Body of pancreas (tissue), 4 donors: ENCODE results near the gene UTS2B.

ENCODE experiments used
- CTCF ChIP-seq, 7 experiments: fragments of 450-650 bp in 4 of 7; fragments of 200-600 bp in 3 of 7; sonication (generic) in 3 of 7; IDR thresholded peaks; one replicate each; pipeline ENCODE4 v1.5.1; 2016 to 2019; ENCODE audit warnings: antibody characterized with exemption in 7 of 7
- POLR2A ChIP-seq, 3 donors: fragments of 450-650 bp; IDR thresholded peaks; one replicate each; pipeline ENCODE4 v1.6.1; 2016; ENCODE audit warnings: antibody characterized with exemption in 3 of 3, mild to moderate bottlenecking in 2 of 3

- TF ChIP-seq CTCF (IDR thresholded peaks at IDR 0.05), result no peak
- TF ChIP-seq POLR2A (IDR thresholded peaks at IDR 0.05), result no peak
These were observed 48.0 kb upstream of the UTS2B start for GRCh38 chr3:191378142-191378812.
